ENCODE data around the gene FBXL17.

FBXL17 gene

DNA sequence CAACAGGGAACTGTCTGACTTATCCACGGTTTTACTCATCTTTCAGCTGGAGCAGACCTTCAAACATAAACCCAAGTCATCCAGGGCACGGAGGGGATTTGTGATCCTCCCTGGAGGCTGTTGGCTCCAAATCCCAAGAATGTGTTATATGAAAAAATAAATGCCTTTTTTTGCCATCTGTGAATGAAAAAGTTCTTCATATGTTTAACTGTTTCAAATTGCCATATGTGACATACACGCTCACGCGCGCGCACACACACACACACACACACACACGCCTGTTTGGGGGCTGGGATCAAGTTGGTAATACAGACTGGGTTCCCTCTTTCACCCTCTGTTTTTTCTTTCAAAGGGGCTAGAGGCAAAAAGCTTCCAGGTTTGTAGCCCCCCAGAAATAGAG lies 546.8 kb downstream of the FBXL17 start:
- no peak for DNase-seq

DNA sequence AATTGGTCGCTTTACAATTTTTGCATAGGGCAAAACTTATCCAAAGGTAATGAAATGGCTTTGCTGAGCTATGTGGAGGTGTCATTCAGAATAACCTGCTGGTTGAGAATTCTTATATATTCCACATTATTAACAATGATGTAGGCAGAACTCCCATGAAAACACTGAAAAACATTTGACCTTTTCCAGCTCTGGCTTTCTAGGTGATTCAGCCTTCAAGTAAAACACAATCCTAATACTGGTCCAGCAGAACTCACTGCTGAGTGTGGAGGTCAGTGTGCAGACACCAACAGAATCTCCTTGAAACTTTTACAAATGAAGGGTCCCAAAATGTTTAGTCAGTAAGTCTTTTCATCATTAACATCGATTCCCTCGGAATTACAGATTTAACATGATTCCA lies 549.2 kb downstream of the FBXL17 start:
- no peak for DNase-seq

DNA sequence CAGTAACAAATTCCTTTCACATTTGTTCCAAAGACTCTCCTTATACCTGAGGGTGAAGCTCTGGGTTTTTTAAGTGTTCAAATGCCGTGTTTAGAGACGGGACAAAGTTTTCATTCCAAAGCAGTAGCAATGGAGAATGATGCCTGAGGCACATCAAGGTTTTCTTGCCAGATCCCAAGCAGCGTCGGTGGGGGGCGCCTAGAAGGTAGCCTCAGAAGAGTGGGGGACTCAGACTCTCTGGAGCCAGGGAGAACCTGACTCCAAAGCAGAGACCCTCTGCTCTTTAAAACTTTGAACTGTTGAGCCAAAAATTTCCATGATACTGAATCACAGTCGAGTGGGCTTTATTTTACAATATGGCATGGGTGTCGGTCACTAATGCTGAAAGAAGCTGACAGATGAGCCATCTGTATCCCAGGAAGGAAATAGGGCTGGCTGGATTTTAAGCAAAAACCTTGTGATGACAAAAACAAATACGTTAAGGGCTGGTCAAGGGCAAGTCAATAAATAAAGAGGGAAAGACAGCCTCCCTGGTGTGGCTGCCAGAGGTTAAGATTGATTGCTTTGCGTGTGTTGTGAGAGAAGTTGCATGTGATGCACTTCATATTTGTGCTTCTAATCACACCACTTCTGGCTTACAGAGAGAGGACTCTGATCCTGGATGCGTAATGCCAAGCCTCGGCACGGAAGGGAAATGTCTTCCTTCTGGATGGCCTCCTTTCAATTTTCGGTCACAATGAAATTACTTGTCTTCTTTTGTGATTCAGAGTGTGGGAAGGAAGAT lies 550.1 kb downstream of the FBXL17 start:
- no peak for DNase-seq

DNA sequence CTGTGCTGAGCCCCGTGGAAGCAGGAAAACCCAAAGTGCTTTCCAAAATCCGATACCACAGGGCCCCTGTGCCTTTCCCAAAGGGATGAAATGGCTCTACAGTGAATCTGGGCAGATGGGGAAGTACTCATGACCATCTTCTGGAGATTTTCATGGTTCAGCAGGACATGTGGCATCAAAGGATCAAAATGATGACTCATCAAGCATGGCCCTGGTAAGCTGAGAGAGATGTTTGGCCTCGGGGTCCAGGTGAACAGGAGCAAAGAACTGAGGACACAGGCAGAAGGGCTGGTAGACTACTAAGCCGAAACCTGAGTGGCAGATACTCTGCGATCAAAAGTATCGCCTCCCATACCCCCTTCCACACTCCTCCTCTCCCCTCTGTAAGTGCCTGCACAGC lies 551.1 kb downstream of the FBXL17 start:
- no peak for DNase-seq

DNA sequence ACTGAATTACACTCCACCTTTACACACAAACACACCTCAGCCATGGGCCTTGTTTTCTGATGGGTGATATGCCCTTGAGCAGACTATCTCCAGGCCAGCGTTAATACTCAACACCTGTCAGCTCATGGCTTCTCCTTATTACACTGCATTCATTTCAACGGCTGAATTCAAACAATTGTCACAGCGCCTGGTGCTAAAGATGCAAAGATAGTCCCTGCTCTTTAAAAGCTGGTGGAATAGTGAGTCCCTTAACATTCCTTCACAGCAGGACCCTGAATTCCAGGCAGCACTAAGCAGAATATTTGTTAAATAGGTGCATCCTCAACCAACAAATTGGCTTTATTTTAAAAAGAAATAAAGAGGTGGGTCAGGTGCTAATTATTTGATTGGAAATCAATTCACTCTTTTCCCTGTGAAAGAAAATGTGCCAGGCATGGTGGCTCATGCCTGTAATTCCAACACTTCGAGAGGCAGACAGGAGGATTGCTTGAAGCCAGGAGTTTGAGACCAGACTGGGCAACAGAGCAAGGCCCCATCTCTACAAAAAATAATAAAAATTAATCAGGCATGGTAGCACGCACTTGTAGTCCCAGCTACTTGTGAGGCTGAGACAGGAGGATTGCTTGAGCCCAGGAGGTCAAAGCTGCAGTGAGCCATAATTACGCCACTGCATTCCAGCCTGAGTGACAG lies 555.4 kb downstream of the FBXL17 start:
- DNase-seq, result no peak

DNA sequence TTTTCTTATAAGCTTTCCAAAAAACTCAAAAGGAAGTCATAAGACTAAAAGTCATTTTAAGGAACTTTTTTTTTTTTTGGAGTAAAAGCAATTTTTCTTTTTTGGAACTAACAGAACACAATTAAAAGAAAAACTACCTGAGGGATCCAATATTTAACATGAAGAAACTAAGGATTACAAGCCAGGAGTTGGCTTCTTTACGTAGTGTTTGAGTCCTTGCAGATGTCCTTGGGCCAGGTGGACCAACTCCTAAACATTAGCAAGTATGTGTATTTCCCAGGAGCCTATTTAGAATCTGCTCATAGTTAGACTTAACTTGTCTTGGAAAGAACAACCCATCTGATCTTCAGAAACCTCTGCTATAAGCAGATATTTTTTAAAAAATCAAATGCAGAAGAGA lies 557.1 kb downstream of the FBXL17 start:
- no peak for DNase-seq

DNA sequence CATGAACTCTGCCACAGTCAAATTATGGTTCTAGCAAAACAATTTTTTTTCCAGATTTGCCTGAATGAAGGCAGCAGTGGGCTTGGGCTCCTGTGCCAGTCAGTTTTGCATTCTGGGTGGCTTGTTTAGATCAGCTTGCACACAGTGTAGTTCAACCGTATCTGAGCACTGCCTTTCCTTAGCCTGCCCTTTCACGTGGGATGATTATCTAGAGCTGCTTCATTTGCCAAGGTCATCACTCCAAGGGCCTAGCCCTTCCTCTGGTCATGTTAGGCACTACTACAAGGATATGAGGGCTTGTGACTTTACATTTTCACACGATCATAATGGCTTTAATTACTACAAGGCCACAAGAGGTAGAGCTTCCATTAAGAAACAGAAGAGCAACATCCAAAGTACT lies 560.6 kb downstream of the FBXL17 start:
- no peak for DNase-seq

DNA sequence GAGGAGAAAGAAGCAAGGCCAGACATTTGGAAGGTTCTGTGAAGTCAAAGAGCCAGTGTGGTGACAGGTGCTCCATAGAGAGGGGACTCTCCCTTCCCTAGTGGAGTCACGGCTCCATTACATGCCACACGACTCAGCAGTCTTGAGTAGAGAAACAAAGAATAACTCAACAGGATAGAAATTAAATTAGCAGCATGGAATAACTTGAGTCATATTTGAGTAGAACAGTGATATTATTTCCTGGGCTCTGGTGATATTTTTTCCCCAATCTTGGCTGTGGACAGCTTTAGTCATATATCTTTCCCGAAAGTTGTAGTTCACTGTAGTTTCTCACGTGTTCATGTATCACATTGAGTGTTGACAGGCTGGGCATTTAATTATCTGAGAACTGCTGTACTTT lies 561.5 kb downstream of the FBXL17 start:
- no peak for DNase-seq

DNA sequence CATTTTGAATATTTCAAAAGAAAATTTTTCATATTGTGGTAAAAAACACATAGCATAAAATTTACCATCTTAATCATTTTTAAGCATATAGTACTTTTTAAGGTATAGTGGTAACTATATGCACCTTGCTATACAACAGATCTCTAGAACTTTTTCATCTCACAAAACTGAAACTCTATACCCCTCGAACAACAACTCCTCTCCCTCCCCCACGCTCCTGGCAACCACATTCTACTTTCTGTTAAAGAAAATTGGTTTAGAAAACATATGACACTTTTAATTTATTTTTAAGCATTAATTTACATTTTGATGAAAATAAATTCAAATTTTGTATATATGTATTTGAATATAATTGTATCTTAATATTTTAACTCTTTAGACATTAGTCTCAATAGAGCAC lies 563.9 kb downstream of the FBXL17 start:
- DNase-seq, result no peak

DNA sequence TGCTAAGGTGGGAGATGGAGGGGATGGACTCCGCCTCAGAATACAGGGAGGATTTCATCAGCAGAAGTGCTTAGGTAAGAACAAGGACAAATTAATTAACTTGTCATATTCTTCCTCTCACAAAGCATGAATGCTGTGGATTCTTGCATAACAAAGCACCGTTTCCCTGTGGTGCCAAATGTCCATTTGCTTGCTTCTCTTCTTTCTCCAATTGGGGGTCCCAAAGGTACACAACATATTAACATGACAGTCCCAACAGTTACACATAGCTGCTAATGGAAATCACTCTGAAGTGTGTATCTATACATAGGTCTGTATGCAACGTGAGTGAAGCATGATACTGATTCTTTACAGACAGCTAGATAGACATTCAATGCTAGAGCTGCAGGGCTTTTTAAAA lies 564.5 kb downstream of the FBXL17 start:
- DNase-seq, result no peak

DNA sequence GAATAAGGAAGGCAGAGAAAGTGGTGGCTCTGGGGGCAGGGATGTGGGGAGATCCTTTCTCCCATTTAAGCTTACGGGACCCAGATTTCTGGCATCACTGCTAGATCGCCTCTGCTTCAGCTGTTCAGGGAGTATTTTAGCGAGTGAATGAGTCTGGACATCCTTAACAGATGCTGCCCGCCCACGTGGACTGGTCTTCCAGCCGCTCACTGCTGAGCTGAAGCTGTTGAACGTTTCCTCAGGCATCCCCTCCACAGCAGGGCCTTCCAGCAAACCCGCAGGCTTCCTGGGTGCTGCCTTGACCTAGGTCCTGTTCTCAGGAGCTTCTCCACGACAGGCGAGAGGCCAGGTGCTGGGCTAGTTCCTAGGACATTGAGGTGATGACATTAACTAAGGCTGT lies 566.8 kb downstream of the FBXL17 start:
- no peak for DNase-seq

DNA sequence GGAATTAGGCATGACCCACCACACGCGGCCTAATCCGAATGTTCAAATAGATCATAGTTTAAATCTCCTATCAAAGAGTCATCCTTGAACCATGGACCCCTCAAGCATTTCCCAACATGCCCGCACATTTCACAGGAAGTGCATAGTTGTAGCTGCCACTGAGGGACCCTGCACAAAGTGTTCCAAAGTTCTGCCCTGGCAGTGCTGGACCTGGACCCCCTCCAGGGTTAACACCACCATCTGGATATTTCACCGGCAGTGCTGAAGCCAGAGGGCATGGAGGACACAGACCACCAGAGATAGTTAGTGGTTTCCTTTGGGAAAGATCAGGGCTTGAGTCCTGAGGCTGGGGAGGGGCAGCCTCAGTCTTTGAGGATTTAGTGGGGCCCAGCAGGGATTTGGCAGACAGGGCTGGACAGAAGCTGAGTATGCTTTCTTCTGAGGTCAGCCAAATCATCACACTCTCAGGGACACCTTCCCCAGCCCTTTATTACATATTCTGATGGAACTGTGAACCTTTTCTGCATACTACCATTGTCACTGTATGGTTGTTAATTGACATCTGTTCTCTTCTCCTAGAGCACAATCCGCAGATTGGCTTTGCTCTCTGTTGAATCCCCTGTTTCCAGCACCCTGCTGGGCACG lies 567.6 kb downstream of the FBXL17 start:
- DNase-seq, result no peak

DNA sequence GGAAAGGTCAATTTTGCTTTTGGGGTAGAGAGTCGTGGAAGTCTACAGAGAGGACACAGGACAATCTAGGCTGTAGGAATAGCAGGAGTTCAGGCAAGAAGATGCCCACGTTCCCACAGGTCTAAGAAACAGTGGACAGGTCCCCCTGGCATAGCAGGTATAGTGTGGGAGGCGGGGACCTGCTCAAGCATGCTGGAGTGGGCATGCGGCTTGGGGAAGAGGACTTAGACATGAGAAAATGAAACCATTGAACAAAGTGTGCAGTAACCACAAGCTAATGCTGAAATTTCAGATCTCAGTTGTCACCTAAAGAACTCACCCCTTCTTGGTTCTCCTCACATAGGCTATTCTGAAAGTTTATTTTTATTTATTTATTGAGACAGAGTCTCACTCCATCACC lies 568.3 kb downstream of the FBXL17 start:
- DNase-seq, result no peak

DNA sequence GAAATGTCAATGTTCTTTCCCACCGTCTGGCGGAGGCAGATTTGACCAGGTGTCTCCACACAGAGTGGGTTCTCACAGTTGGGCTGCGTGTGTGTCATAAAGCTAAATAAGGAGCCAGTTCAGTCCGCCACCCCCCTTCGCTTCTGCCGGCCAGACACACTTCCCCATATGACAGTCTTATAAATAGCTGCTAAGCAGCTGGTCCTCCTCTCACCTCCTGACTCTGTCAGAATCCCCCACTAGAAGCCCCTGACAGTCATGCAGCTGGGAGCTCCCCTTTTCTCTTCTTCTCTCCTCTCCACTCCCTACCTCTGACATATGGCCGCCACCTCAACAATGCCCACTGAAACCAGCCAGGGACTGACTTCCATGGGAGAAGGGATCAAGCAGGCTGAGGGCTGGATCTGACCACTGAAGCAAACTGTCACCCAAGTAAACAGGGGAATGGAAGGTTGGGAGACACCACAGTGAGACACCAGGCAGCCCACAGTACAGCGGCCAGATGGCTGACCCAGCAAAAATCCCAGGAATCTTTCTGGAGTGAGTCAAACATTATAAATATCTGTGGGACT lies 569.2 kb downstream of the FBXL17 start:
- DNase-seq, result no peak

DNA sequence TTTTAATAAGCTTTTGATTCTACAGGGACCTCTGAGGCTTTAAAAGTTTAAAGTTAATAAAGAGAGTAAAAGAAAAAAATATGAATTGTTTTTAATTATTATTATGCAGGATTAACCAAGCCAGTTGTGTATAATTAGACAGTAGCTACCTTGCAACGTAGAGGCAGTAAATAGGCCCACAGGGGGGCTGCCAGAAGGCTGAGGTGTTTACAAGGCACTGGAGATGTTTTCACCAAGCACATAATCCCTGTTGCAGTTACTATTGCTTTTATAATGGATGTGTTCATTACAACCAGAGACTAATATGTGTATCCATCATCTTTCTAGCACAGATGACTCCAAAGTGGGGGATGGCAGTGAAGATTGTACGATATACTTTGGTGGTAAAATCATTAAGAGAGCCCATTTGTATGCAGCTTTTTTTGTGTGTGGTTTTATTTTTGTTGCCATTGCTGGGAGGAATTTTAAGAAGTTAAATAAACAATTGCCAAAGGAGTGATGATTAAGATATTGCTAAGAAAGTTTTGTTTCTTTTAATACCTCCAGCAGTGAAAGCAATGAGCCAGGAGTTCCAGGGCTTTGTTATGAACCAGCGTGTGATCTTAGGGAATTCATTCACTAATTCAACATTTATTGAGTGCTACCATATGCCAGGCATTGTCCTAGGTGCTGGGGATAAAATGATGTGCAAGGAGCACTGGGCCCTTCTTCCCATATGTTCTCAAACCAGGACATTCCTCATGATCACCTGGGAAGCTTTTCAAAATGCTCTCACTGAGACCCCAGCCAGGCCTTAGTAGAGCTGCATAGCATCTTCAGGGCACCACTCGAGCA lies 572.5 kb downstream of the FBXL17 start:
- DNase-seq, result no peak
